IPS-NIHi11 (cell line): Measurements from ENCODE around the gene CMKLR1.
A peak's percentile ranks its signal among the peaks of the same experiment; 100 is the strongest.

Experiments used
- DNase-seq: peaks from one replicate; pipeline ENCODE4 v3.0.0; 2012; ENCODE audit warnings: mixed read lengths, low spot score

CMKLR1 gene

DNA sequence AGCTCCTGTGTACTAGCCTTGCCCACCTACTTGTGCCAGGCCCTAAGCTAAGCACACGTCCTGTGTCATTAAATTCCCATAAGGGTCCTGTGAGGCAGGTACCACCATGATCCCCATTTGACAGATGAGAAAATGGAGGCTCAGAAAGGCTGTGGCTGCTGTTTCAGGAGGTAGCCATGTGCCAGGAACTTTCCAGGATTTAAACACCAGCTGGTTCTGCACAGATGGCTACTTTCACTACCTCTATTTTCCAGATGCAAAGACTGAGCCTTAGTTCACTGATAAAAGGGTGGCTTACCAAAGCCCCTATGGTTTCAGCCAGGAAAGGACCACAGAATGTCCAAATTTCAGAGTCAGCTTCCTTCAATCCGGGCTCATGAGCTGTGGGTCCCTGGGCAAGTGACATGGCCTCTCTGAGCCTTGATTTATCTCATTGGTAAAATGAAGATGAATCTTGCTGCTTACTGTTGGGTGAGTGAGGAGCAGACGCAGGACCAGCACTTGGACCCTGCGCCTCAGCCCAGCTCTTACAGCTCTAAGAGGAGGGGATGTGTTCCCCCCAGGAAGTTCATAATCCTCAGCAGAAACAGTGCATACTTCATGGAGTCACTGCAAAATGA, 23.5 kb downstream of the CMKLR1 start:
- no peak for DNase-seq

DNA sequence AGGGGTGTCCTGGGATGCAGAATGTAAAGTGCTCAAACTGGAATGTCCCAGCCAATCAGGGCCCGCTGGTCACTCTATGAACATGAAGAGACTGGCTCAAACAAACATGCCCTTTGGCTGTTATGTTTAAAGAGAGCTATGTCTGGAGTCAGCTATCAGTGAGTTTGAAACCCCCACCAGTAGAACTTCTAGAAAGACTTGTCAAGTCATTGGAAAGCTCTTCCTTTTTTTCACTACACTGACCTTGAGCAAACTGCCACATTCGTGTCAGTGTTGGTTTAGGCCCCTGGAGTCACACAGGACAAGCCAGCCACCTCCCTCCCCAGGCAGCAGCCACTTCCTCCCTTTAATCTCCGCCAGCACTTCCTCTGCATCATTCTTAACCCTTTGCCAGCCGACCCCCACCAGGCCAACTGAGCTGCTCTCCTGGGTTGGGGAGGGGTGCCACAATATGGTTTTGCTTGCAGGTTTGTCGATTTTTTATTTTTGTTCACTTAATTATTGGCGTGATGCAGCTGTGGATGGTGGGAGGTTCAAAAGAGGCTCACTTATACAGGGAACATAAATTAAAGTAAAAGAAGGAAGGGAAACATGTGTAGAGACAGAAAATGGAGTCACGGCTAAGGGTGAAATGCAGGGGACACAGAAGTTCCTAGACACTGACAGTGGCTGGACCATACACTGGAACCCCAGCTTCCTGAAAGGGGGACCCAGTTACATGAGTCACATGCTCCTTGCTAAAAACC, 25.3 kb downstream of the CMKLR1 start:
- DNase-seq, result no peak

DNA sequence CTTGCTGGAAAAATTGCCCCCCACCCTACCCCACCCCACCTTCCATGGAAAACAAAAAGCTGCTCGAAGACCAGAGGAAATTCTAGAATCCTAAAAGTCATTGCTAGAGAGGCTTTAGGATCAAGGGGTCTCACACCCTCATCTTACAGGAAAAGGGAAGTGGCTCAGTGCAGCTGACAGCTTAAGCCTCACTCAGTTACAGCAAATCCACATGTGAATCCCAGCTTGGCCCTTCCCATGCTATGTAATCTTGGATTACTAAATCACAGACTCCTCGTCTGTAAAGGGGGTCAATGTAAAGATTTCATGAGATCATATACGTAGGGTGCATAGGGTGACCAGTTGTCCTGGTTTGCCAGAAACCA, 25.9 kb downstream of the CMKLR1 start:
- DNase-seq, result no peak

DNA sequence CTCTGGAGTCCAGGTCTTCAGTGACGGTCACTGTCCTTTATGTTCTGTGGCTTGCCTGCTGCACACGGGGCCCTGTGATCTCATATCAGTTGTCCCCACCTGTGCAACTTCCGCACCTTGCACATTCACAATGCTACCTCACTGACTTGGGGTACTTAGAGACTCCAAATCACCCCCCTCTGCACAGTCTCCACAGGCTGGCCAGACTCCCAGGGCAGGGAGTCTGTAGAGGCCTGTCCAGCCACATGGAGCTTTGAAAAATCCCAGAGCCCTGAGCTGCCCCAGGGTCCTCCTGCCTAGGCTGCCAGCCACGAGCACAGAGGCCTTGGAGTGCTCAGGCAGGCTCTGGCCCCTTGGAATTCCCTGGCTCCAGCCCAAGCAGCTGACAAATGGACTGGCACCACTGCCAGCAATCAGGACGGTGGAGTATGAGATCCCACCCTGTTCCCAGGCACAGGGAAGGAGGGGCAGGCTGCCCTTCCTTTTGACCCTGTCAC, 26.4 kb downstream of the CMKLR1 start:
- DNase-seq, result peak; percentile 26

DNA sequence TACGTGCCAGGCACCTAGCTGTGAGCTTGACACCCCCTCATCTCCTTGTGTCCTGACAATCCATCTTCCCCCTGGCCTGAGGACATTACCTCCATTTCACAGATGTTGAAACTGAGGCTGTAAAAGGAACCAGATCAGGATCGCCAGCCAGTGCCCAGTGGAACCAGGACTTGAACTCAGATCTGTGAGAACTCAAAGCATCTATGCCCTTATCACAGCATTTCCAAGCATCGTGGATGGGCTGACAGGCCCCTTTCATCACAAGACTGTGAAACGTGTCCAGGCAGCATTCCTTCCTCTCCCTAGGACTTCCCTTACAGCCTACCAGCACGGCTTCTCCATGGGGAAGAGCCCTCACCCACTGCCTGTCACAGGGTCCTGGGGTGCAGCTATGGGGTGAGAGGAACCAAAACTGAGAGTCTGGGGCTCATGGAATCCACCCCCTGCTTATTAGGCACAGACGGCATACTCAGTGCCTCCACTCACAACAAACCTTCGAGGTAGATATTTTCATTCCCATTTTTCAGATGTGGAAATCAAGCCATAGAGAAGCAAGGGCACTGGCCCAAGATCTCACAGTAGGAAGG, 26.9 kb downstream of the CMKLR1 start:
- no peak for DNase-seq

DNA sequence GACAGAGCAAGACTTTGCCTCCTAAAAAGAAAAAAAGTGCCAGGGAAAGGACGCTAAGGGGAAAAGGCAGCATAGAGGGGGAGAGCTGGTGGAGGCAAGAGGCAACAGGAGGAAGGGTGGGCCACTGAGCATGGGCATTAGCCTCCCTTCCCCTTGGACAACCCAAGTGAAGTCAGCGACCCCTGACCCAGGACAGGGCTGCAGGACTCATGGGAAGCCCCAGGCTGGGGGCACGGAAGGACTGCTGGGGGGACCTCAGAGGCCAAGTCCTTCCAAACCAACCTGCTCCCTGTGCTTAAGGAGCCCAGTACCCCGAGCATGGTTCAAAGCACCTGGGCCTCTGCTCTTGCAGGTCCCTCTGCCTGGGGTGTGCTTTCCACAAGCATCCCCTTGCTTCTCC, 27.5 kb downstream of the CMKLR1 start:
- no peak for DNase-seq

DNA sequence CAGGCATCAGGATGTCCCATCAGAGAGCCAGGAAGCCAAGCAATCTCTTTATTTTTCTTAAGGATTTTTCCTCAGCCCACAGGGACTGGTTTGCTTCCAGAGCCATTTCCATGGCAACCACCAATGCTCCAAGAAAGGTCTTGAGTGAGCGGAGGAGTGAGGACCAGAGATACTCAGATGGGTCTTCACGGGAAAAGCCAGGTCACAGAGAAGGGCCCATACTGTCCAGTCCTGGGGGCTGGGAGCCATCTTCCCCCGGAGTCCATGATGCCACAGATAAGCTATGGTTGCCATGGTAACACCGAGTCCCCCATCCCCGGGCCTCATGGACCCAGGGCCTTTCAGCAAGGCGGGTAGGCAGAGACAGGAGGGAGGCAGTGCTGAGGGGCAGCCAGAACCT, 28.6 kb downstream of the CMKLR1 start:
- DNase-seq, result no peak

DNA sequence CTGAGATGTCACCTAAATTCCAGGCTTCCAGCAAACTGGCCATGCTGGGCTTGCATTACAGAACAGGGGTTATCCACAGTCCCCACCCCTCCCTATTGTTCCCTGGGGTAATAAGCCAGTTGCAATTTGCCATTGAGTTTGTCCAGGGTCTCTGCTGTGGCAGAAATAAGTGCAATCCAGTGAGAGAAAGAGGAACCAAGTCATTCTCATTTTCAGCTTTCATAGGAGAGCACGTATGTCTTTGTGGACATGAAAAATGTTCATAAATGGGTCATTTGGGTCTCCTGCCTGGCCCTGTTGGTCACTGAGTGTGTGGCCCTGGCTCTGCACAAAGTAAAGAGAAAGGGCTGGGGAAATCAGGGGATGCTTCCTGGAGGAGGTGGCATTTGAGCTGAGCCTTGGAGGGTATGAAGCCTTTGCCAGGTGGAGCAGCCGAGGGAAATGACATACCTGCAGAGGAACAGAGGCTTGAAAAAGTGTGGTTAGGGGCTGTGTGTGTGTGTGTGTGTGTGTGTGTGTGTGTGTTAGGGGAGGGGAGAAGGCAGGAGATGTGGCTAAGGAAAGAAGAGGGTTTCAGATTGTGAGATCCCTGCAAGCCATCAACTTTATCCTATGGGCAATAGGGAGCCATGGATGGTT, 29.3 kb downstream of the CMKLR1 start:
- no peak for DNase-seq

DNA sequence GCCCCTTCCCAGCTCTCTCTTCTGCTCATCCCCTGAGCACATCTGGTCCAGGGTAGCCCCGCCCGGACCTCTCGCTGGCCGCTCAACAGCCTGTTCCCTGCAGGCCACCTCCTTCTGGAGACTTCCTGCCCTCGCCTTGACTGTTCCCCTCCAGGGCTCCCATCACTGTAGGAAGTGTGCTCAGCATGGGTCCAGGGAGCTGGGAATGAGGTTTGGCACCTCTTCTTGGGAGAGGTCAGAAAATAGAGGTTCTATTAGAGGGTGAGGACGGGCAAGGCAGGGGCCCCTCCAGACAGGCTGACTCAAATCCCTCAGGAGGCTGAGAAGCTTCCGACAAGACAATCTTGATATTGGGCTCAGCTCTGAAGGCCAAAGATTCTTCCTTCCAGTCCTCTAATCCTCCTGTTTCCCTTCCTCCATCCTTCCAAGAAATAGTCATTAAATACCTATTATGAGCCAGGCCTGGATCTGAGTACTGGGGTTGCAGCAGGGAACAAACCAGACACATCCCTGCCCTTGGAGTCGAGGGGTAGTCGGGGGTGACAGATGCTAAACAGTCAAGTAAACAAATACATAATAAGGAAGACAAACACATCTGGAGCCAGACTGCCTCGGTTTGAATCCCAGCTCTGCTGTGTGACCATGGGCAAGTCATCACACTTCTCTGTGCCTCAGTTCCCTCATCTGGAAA, 30.6 kb downstream of the CMKLR1 start:
- no peak for DNase-seq

DNA sequence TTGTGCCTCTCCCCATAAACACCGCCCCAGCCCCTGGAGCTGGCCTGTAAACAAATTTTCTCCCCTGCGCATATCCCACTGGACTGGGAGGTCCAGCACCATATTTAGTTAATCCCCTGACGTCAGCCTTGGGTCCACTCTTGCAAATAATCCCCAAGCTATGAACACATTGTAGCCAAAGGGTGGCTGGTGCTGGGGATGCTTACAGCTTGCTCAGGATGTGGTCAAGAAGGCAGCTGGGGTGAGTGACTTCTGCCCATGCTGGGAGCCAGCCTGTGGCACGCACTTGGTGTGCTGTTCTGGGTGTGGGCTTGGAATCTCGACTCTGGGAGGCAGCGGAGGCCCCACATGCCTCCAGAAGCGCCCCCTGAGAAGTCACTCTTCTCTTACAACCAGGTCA, 32.1 kb downstream of the CMKLR1 start:
- DNase-seq, result no peak

DNA sequence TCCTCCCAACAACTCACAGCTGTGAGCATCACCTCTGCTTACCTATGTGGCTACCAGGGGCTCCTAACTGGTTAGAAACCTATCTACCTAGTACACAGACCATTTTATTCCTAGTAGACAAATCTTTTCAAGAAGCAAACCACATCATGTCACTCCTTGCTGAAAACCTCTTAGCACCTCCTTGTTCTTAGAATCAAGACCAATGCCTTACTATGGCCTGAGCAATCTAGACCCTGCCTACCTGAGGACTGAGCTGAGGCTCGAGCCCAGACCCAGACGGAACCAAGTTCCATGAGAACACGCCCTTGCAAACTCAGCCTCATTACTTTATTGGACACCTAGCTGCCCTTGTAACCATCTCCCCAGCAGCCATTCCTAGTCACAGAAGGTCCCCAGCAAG, 32.6 kb downstream of the CMKLR1 start:
- no peak for DNase-seq

DNA sequence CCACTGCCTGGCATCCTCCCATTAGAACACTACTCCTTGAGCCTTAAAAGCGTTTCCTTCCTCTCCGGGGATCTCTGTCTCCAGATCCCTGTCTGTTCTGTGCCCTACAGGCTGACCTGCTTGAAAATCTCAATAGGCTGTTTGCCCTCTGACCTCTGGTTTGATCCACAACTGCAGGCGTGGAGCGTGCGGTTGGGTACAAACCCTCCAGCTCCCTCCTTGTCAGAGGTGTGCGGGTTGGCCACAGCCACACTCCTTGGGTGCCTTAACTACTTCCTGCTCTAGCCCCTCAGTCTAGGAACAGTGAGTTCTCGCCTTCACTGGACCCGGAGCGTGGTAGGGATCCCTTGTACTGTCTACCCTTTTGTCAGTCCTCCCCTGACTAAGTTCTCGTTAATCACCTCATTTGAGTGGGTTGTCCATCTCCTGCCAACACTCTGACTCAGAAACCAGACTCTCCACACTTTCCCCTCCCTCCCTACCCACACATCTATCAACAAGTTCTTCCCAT, 33.1 kb downstream of the CMKLR1 start:
- DNase-seq, result no peak

DNA sequence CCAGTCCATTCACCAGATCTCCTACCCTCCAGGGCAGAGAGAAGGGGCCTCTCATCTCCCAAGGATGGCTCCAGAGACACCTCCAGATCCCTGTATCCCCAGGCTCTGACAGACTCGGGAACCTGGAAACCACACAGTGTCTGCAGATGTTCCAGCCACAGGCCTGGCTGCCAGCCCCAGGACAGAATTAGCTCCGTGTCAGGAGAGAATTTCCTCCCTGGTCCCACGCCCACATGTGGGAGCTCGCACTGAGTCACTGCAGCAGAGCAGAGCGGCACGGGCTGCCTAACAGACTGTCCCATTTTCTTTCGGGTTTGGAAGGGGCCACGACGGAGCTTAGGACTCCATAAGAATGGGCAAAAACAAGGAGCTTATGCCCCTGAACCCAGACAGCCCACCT, 33.6 kb downstream of the CMKLR1 start:
- DNase-seq, result no peak

DNA sequence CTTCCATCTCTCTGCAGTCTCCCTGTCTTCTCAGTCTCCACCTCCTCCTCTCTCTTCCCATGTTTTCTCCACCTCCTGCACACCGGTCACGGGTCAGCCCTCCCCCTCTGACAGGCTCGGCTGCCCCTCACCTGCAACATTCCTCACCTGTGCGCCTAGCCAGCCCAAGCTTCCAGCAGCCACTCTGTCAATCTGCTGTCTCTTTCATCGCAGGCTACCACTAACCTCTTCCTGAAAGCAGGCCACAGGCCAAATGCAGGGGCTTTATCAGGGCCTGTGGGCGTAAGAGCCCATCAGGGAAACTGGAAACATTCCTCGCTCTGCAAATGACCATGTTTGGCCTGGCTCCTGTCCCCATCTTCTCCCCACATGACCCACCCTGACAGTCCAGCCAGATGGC, 34.5 kb downstream of the CMKLR1 start:
- DNase-seq, result peak; percentile 52

DNA sequence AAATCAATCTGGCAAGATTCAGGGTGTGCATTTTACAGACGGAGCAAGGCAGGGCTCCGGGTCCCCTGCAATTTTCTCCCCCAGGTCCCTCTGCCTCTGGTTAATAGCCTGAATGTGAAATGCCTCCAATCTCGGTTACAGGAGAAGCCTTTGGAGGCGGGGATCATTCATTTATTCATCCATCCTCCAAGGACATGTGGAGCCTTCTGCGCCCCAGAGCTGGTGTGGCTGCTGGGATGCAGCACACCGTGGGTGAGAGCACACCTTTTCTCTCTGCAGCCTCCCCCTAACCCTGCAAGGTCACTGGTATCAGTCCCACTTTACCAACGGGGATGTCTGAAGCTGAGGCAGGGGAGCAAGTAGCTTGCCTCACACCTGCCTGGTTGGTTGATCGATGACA, 35.4 kb downstream of the CMKLR1 start:
- no peak for DNase-seq

DNA sequence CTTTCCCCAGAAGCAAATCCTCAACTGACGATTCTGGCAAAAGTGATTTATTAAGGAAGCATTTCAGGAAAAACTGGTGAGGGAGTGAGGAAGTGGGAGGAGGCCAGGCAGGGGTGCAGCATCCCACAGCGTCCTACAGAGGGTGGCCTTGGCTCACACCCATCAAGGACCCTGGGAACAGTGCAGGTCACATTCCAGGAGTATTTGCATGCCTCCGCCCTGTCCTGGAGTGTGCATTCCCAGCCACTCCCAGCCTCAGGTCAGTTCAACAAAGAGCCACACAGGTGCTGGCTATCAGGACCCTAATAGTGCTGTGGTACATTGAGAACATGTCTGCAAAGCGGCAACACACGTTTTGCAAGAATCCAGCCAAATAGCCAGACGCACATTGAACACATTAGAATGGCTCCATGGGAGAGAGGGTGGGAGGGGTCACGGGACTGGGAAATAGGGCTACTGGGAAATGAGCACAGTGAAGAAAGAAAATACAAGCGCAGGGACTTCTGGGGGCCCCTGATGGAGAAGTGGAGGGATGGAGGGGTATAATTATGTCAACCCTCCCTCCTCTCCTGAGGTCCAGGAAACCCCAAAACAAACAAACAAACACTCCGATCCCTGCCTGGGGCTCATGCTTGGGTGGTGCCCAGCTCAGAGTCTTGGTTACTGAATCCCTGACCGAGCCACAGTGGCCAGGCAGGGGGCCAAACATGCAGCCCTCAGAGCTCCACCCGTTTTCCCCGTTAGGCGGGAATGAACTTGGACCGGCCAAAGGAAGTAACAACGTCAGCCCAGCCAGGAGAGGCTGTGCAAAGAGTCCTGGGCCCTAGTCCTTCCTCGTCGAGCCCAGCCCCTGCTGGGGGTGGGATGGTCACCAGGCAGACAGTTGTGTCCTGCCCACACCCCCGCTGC, 36.5 kb downstream of the CMKLR1 start:
- peak; percentile 61 for DNase-seq

DNA sequence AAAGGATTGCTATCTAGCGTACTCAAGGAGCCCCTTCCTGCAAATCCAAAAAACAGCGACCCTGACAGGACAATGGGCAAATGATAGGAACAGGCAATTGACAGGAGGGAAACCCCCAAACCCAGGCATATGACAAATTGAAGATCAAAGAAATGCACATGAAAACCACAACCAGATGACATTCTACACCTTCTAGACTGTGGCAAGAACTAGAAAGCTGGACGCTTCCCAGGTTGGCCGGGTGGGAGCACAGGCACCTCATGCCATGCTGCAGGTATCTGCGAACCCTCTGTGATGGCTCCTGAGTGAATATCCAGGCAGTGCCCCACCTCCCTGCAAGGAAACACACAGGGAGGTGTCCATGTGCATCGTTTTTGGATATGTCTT, 37.1 kb downstream of the CMKLR1 start:
- DNase-seq, result no peak

DNA sequence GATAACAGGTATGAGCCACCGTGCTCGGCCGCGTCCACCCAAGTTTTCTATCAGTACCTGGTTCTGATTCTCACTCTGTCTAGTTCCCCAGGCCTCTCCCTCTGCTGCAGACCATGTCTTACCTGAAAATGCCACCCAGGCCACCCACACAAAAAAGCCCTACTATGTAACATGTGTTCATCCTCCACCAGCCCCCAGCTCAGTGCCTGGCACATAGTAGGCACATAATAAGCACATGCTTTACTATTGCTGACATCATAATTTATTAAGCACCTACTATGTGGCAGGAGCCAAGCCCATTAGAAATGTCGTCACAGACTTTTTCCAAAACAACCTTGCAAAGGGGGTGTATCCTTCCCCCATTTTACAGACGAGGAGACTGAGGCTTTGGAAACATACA, 37.8 kb downstream of the CMKLR1 start:
- DNase-seq, result no peak

DNA sequence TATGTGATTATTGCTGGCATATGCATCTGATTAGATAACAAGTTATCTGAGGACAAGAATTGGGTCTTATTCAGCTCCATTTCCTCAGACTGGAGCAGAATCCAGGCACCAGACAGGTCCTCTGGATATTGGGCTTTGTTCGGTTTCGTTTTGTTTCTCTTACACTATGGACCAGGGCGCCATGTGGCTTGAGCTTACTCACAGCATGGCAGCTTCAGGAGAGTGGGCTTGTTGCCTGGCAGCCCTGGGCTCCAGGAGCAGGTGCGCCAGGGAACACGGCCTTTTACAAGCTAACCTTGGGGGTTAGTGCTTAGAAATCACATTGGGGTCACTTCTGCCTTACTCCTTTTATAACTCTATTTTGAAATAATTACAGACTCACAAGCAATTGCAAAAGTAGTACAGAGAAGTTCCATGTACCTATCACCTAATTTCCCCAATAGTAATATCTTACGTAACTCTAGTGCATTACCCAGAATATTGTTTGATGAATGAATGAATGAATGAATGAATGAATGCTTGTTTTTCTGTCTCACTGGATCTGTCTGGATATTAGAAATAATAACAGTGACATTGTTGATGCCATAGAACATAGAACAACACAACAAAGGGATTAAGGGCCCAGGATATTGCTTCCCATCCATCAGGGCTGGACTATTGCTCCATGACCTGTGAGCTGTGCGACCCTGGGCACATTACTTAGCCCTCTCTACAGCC, 39.0 kb downstream of the CMKLR1 start:
- no peak for DNase-seq

DNA sequence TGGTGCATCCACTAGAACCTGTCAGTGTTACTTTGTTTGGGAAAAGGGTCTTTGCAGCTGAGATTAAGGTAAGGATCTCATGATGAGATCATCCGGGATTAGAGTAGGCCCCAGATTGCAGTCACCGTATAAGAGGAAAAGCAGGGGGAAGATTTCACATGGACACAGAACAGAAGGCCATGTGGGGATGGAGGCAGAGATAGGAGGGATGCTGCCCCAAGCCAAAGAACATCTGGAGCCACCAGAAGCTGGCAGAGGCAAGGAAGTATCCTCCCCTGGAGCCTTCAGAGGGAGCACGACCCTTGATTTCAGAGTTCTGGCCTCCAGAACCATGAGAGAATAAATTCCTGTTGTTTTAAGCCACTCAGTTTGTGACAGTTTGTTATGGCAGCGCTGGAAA, 39.6 kb downstream of the CMKLR1 start:
- no peak for DNase-seq
